K562 (cell line): ENCODE data around the gene TAL1. TPM values are rescaled to one million over a fixed set of nuclear protein-coding genes. Genes with fewer than 3 reads are reported as not detected.

Experiments
- BCL6 ChIP-seq: fragments of 250-450 bp; sonication (Bioruptor Pico); IDR thresholded peaks from 2 replicates; pipeline ENCODE4 v1.4.0; 2020
- BRCA1 ChIP-seq, 2 experiments: fragments of 450-650 bp in 1 of 2; sonication (generic) in 1 of 2; formaldehyde crosslinking in 1 of 2; IDR thresholded peaks; 2 replicates each; pipeline versions ENCODE4 v1.5.0 to v1.6.1; 2017 to 2020; ENCODE audit warnings: mild to moderate bottlenecking in 1 of 2, missing genetic modification reagents in 1 of 2
- CBFA2T2 ChIP-seq: fragments of 450-650 bp; conservative IDR thresholded peaks from 2 replicates; pipeline ENCODE4 v1.6.1; 2017; ENCODE audit warnings: mild to moderate bottlenecking
- E2F3 ChIP-seq: fragments of 250-450 bp; sonication (Bioruptor Pico); IDR thresholded peaks from 2 replicates; pipeline ENCODE4 v1.4.0; 2020; ENCODE audit warnings: mild to moderate bottlenecking
- EP400 ChIP-seq: fragments of 450-650 bp; IDR thresholded peaks from 2 replicates; pipeline ENCODE4 v1.6.1; 2017; ENCODE audit warnings: antibody characterized with exemption, mild to moderate bottlenecking, moderate library complexity
- ETV1 ChIP-seq: fragments of 450-650 bp; conservative IDR thresholded peaks from 2 replicates; pipeline ENCODE4 v1.6.1; 2016; ENCODE audit warnings: missing genetic modification characterization, control low read depth, low read depth, missing compliant biosample characterization
- MAFF ChIP-seq: IDR thresholded peaks from 2 replicates; pipeline ENCODE4 v1.6.1; 2012; ENCODE audit warnings: low read length, improper control_type of control experiment
- MAZ ChIP-seq, 2 experiments: fragments of 450-650 bp in 1 of 2; sonication (generic) in 1 of 2; formaldehyde crosslinking; IDR thresholded peaks in 1 of 2; conservative IDR thresholded peaks in 1 of 2; 2 replicates each; pipeline versions ENCODE4 v1.4.0 to v1.5.0; 2020; ENCODE audit warnings: mild to moderate bottlenecking in 1 of 2, missing genetic modification reagents in 1 of 2
- NBN ChIP-seq: fragments of 450-650 bp; IDR thresholded peaks from 2 replicates; pipeline ENCODE4 v1.6.1; 2016; ENCODE audit warnings: low read depth, mild to moderate bottlenecking
- NFE2L1 ChIP-seq: fragments of 450-650 bp; IDR thresholded peaks from 2 replicates; pipeline ENCODE4 v1.6.1; 2016; ENCODE audit warnings: missing genetic modification characterization, low read depth, mild to moderate bottlenecking, missing compliant biosample characterization, moderate library complexity, borderline replicate concordance
- PCBP1 ChIP-seq: fragments of 200-400 bp; formaldehyde crosslinking; IDR thresholded peaks from 2 replicates; pipeline ENCODE4 v1.6.1; 2018; ENCODE audit warnings: mild to moderate bottlenecking, low read depth, low read length; ENCODE audit not compliant: poor library complexity, severe bottlenecking
- PHB2 ChIP-seq: fragments of 450-650 bp; IDR thresholded peaks from 2 replicates; pipeline ENCODE4 v1.6.1; 2017; ENCODE audit warnings: low read depth
- PYGO2 ChIP-seq: fragments of 450-650 bp; IDR thresholded peaks from 2 replicates; pipeline ENCODE4 v1.6.1; 2016; ENCODE audit warnings: mild to moderate bottlenecking, missing genetic modification characterization, moderate library complexity, missing compliant biosample characterization
- RFX1 ChIP-seq: fragments of 450-650 bp; IDR thresholded peaks from 2 replicates; pipeline ENCODE4 v1.6.1; 2016; ENCODE audit warnings: mild to moderate bottlenecking, moderate library complexity
- RFX7 ChIP-seq: fragments of 250-450 bp; sonication (Bioruptor Pico); IDR thresholded peaks from 2 replicates; pipeline ENCODE4 v1.5.1; 2021; ENCODE audit warnings: mild to moderate bottlenecking
- SIRT6 ChIP-seq: IDR thresholded peaks from one replicate; pipeline ENCODE4 v1.6.1; 2012; ENCODE audit warnings: low read depth, mild to moderate bottlenecking, control low read depth, inconsistent platforms, low read length, moderate library complexity
- STAT5A ChIP-seq: IDR thresholded peaks from 2 replicates; pipeline ENCODE4 v1.6.1; 2012; ENCODE audit warnings: low read length, inconsistent platforms, borderline replicate concordance
- TAF9B ChIP-seq: fragments of 450-650 bp; IDR thresholded peaks from 2 replicates; pipeline ENCODE4 v1.6.1; 2018; ENCODE audit warnings: mild to moderate bottlenecking; ENCODE audit not compliant: partially characterized antibody
- TEAD1 ChIP-seq, 2 experiments: fragments of 450-650 bp in 1 of 2; sonication (generic) in 1 of 2; formaldehyde crosslinking; IDR thresholded peaks; 2 replicates each; pipeline versions ENCODE4 v1.4.0 to v1.8.0; 2020 to 2022; ENCODE audit warnings: mild to moderate bottlenecking in 2 of 2, missing genetic modification reagents in 1 of 2
- ZNF436 ChIP-seq: fragments of 250-450, 450-650 bp; sonication (Bioruptor Pico); formaldehyde crosslinking; IDR thresholded peaks from 2 replicates; pipeline ENCODE4 v1.7.0; 2020; ENCODE audit warnings: mild to moderate bottlenecking
- ZNF644 ChIP-seq: fragments of 200-800 bp; sonication (Bioruptor generic); IDR thresholded peaks from 2 replicates; pipeline ENCODE4 v1.6.1; 2016; ENCODE audit warnings: low read depth, missing genetic modification characterization, missing compliant biosample characterization
- ZNF780A ChIP-seq: fragments of 250-450 bp; sonication (Bioruptor Pico); IDR thresholded peaks from 2 replicates; pipeline ENCODE4 v1.5.0; 2021; ENCODE audit warnings: mild to moderate bottlenecking
- polyA plus RNA-seq, 8 experiments: library from polyadenylated mRNA; depleted of rRNA in 4 of 8; stranded (reverse) in 5 of 8; unstranded in 3 of 8; fragments of >200 nt; fragmentation: Nextera tagmentation in 2 of 8; fragmentation: Illumina TruSeq in 1 of 8; extraction: Ambion mirVana in 2 of 8; extraction: Trizol in 1 of 8; gene quantifications; 2 replicates each; pipeline versions ENCODE4 v1.2.1 to v1.2.3, GENCODE V29; 2011 to 2014; ENCODE audit warnings: inconsistent platforms in 1 of 8, missing spikeins in 1 of 8
- total RNA-seq, 7 experiments: library from RNA; depleted of rRNA in 6 of 7; stranded (reverse); fragments of >200 nt in 6 of 7; fragmentation: Illumina TruSeq in 2 of 7; extraction: Trizol in 2 of 7; gene quantifications; 2 replicates each; pipeline versions ENCODE4 v1.2.1 to v1.2.3, GENCODE V29; 2011 to 2021; ENCODE audit warnings: low replicate concordance in 1 of 7
- TF ChIP-seq, protein P1 (sequence below): fragments of 250-450 bp; sonication (Bioruptor Pico); IDR thresholded peaks from 2 replicates; pipeline ENCODE4 v1.8.0; 2022; ENCODE audit warnings: inconsistent platforms, mild to moderate bottlenecking, moderate library complexity, borderline replicate concordance
- TF ChIP-seq, protein P2 (sequence below), 3 experiments: fragments of 200-800 bp in 1 of 3; sonication (Bioruptor generic) in 1 of 3; sonication (generic) in 1 of 3; formaldehyde crosslinking in 1 of 3; IDR thresholded peaks; 2 replicates each; pipeline versions ENCODE4 v1.6.1 to v1.8.0; 2016 to 2022; ENCODE audit warnings: mild to moderate bottlenecking in 2 of 3, missing compliant biosample characterization in 2 of 3, missing genetic modification characterization in 2 of 3, missing genetic modification reagents in 1 of 3
- TF ChIP-seq, protein P3 (sequence below): sonication (generic); formaldehyde crosslinking; IDR thresholded peaks from 2 replicates; pipeline ENCODE4 v1.8.0; 2022; ENCODE audit warnings: mild to moderate bottlenecking, missing genetic modification reagents

TAL1 gene
- total and polyA plus RNA-seq, 9 of the 15 experiments (the other 6 are each of a cell fraction or from before 2014, with no cell fraction given) = 18.5 to 106 (median 59.7) TPM

DNA sequence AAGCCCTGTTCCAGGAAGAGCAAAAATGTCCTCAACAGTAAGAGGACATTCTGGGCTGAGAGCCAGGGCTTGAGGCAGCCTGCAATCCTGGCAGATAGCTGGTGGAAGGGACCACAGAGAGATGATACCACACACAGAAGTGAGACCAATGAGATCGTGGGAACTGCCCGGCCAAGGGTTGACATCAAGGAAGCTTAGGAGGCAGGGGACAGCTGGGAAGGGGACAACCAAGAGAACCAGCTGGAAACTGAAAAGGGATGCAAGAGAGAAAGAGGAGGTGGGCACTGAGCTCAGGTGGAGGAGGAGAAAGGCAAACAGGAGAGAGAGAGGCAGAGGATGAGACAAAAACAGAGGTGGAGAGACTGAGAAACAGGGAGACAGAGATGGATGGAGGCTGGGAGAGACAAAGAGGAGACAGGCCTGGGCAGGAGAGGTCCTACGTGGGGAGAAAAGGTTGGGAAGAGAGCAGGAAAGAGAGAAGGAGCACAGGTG is 51.4 kb downstream of the TAL1 start (continued):
- TF ChIP-seq CBFA2T2 = no peak
- no peak for TF ChIP-seq RFX1
- no peak for TF ChIP-seq NFE2L1
- no peak for TF ChIP-seq ZNF644
- TF ChIP-seq BCL6 (CRISPR knock-in tag) = no peak
- TF ChIP-seq NBN = no peak
- no peak for TF ChIP-seq RFX7 (CRISPR knock-in tag)
- no peak for TF ChIP-seq TAF9B
- TF ChIP-seq, protein P1, sequence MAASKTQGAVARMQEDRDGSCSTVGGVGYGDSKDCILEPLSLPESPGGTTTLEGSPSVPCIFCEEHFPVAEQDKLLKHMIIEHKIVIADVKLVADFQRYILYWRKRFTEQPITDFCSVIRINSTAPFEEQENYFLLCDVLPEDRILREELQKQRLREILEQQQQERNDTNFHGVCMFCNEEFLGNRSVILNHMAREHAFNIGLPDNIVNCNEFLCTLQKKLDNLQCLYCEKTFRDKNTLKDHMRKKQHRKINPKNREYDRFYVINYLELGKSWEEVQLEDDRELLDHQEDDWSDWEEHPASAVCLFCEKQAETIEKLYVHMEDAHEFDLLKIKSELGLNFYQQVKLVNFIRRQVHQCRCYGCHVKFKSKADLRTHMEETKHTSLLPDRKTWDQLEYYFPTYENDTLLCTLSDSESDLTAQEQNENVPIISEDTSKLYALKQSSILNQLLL (CRISPR knock-in tag) = no peak
- no peak for TF ChIP-seq PYGO2 (tag)
- no peak for TF ChIP-seq ZNF780A
- no peak; the same call in 1 of the 2 replicates for TF ChIP-seq STAT5A
- TF ChIP-seq ZNF436 (CRISPR knock-in tag) = no peak
- TF ChIP-seq, protein P2, sequence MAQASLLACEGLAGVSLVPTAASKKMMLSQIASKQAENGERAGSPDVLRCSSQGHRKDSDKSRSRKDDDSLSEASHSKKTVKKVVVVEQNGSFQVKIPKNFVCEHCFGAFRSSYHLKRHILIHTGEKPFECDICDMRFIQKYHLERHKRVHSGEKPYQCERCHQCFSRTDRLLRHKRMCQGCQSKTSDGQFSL (CRISPR knock-in tag; IDR thresholded peaks at IDR 0.05) = no peak
- TF ChIP-seq, protein P2 (tag; IDR thresholded peaks at IDR 0.05) = no peak
- no peak for TF ChIP-seq PCBP1
- no peak for TF ChIP-seq SIRT6
- no peak for TF ChIP-seq E2F3
- TF ChIP-seq EP400 = no peak
- no peak for TF ChIP-seq MAZ (CRISPR knock-in tag; conservative IDR thresholded peaks at IDR 0.05 in 1 of 2, IDR thresholded peaks at IDR 0.05 in 1 of 2)
- TF ChIP-seq ETV1 = no peak
- no peak for TF ChIP-seq PHB2
- TF ChIP-seq MAFF = no peak
- TF ChIP-seq, protein P3, sequence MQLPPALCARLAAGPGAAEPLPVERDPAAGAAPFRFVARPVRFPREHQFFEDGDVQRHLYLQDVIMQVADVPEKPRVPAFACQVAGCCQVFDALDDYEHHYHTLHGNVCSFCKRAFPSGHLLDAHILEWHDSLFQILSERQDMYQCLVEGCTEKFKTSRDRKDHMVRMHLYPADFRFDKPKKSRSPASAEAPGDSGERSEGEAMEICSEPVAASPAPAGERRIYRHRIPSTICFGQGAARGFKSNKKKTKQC (CRISPR knock-in tag) = no peak
- TF ChIP-seq BRCA1 (IDR thresholded peaks at IDR 0.05) = no peak
- no peak for TF ChIP-seq BRCA1 (CRISPR knock-in tag; IDR thresholded peaks at IDR 0.05)
- no peak for TF ChIP-seq TEAD1 (CRISPR knock-in tag; IDR thresholded peaks at IDR 0.05)
